HG03196 (cell line): Measurements from ENCODE around the gene UNC45A.

Experiments
- ATAC-seq: cut with Tn5 transposase; IDR thresholded peaks from one replicate; pipeline ENCODE4 v1.9.1; 2021; ENCODE audit not compliant: unreplicated experiment

Gene UNC45A

GRCh38 chr15:90959028-90959595 lies 24.0 kb downstream of the UNC45A start:
- ATAC-seq = no peak

- no peak for ATAC-seq
Measured at GRCh38 chr15:90959894-90960293, 24.8 kb downstream of the UNC45A start.

GRCh38 chr15:90960298-90961091 lies 25.4 kb downstream of the UNC45A start:
- ATAC-seq = no peak

- ATAC-seq = no peak
Measured at GRCh38 chr15:90962021-90962420, 26.9 kb downstream of the UNC45A start.

GRCh38 chr15:90966262-90966661 lies 31.2 kb downstream of the UNC45A start:
- ATAC-seq = no peak

- no peak for ATAC-seq
Measured at GRCh38 chr15:90967206-90967605, 32.1 kb downstream of the UNC45A start.

- ATAC-seq = no peak
Measured at GRCh38 chr15:90968434-90968833, 33.3 kb downstream of the UNC45A start.

- ATAC-seq = no peak
Measured at GRCh38 chr15:90970274-90970673, 35.2 kb downstream of the UNC45A start.

GRCh38 chr15:90972133-90972532 lies 37.0 kb downstream of the UNC45A start:
- no peak for ATAC-seq

- ATAC-seq = no peak
Measured at GRCh38 chr15:90974216-90974615, 39.1 kb downstream of the UNC45A start.

- ATAC-seq = no peak
Measured at GRCh38 chr15:90979582-90979981, 44.5 kb downstream of the UNC45A start.

GRCh38 chr15:90981681-90982080 lies 46.6 kb downstream of the UNC45A start:
- ATAC-seq = peak; percentile 55

- peak; percentile 37 for ATAC-seq
Measured at GRCh38 chr15:90982135-90982534, 47.0 kb downstream of the UNC45A start.

- ATAC-seq = no peak
Measured at GRCh38 chr15:90986790-90987507, 51.9 kb downstream of the UNC45A start.

- ATAC-seq = no peak
Measured at GRCh38 chr15:90987561-90988141, 52.6 kb downstream of the UNC45A start.

GRCh38 chr15:90988296-90988695 lies 53.2 kb downstream of the UNC45A start:
- no peak for ATAC-seq

GRCh38 chr15:90989040-90989768 lies 54.1 kb downstream of the UNC45A start:
- no peak for ATAC-seq

GRCh38 chr15:90990446-90990845 lies 55.4 kb downstream of the UNC45A start:
- ATAC-seq = no peak

GRCh38 chr15:90991587-90992285 lies 56.7 kb downstream of the UNC45A start:
- no peak for ATAC-seq

GRCh38 chr15:90994059-90994416 lies 59.0 kb downstream of the UNC45A start:
- peak; percentile 12 for ATAC-seq
